HuH-7.5 (cell line): ENCODE results near the gene DNAJB5.
A peak's percentile ranks its signal among the peaks of the same experiment; 100 is the strongest.
"Not testable (repeated sequence)": the region's sequence is repeated elsewhere in the genome, so short reads cannot be mapped to it uniquely, and the experiment has no call there.

ENCODE experiments used
- DNase-seq: peaks from one replicate; pipeline ENCODE4 v3.0.0; 2011; ENCODE audit warnings: low spot score

The DNAJB5 gene

GRCh38 chr9:34989003-34989945 is at the start of gene DNAJB5:
TSS of gene DNAJB5 (plus strand) at chr9:34989745. CDS start at chr9:34990631, 886 bp downstream.
- peak; percentile 97 for DNase-seq

GRCh38 chr9:34939989-34940388 is 49.6 kb upstream of the DNAJB5 start:
- DNase-seq: not testable (repeated sequence)

- no peak for DNase-seq
Observed at GRCh38 chr9:34948451-34948850, 41.1 kb upstream of the DNAJB5 start.

- no peak for DNase-seq
Observed at GRCh38 chr9:34954225-34954624, 35.3 kb upstream of the DNAJB5 start.

- DNase-seq: not testable (repeated sequence)
Observed at GRCh38 chr9:34956066-34956465, 33.5 kb upstream of the DNAJB5 start.

- DNase-seq: no peak
Observed at GRCh38 chr9:34956648-34957047, 32.9 kb upstream of the DNAJB5 start.

- DNase-seq: no peak
Observed at GRCh38 chr9:34957492-34958410, 31.8 kb upstream of the DNAJB5 start, which contains the start of gene PHF24. TSS of gene PHF24 (plus strand) at chr9:34958285. CDS start at chr9:34971299, 13,014 bp downstream.

GRCh38 chr9:34958411-34958982 is 31.0 kb upstream of the DNAJB5 start:
- DNase-seq: no peak

GRCh38 chr9:34959461-34959860 is 30.1 kb upstream of the DNAJB5 start:
- no peak for DNase-seq

- no peak for DNase-seq
Observed at GRCh38 chr9:34961574-34962490, 27.7 kb upstream of the DNAJB5 start.

GRCh38 chr9:34962546-34962945 is 27.0 kb upstream of the DNAJB5 start:
- DNase-seq: no peak

- no peak for DNase-seq
Observed at GRCh38 chr9:34963552-34963951, 26.0 kb upstream of the DNAJB5 start.

GRCh38 chr9:34964458-34964857 is 25.1 kb upstream of the DNAJB5 start:
- no peak for DNase-seq

GRCh38 chr9:34971146-34971811 is 18.3 kb upstream of the DNAJB5 start:
- DNase-seq: no peak

GRCh38 chr9:34974664-34975063 is 14.9 kb upstream of the DNAJB5 start:
- no peak for DNase-seq

- DNase-seq: no peak
Observed at GRCh38 chr9:34976441-34976840, 13.1 kb upstream of the DNAJB5 start.

GRCh38 chr9:34976992-34977391 is 12.6 kb upstream of the DNAJB5 start:
- DNase-seq: no peak

- DNase-seq: no peak
Observed at GRCh38 chr9:34980181-34980761, 9.3 kb upstream of the DNAJB5 start.

- DNase-seq: no peak
Observed at GRCh38 chr9:34982361-34982760, 7.2 kb upstream of the DNAJB5 start.

- no peak for DNase-seq
Observed at GRCh38 chr9:34983209-34983608, 6.3 kb upstream of the DNAJB5 start.
